Measurements from ENCODE around the gene PPL.
A peak's percentile ranks its signal among the peaks of the same experiment; 100 is the strongest.
"Not testable (repeated sequence)": the region's sequence is repeated elsewhere in the genome, so short reads cannot be mapped to it uniquely, and the experiment has no call there.

Gene PPL

DNA sequence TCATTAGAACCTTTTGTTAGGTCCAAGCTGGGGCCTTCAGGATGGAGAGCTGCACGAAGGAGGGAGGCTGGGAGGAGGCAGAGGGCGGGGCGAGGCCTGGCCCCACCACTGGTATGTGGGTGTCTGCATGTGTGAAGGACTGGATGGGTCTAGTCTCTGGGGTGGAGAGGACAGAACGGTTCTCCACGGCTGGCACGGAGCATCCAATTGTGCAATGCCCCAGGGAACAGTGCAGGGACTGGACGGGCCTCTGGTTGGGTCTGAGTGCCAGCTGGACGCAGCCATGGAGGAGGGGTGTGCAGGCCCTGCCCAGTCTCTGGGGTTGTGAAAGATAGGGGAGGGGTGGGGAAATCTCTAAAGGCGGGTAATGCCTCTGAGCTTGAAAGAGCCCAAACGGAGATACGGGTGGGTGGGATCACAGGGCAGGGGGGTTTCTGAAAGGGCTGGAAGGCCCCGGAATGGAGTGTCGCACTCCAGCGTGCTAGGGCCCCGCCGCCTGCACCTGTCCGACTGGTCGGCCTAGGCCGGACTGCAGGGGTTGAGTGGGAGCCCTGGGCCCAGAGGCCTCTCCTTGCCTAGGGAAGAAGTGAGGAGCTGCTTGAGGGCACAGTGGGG lies 1.6 kb downstream of the PPL start:
- peak overlapping the region; percentile 86 for H3K27ac ChIP-seq
- no peak for DNase-seq (ENCODE audit: low read depth, low spot score)

DNA sequence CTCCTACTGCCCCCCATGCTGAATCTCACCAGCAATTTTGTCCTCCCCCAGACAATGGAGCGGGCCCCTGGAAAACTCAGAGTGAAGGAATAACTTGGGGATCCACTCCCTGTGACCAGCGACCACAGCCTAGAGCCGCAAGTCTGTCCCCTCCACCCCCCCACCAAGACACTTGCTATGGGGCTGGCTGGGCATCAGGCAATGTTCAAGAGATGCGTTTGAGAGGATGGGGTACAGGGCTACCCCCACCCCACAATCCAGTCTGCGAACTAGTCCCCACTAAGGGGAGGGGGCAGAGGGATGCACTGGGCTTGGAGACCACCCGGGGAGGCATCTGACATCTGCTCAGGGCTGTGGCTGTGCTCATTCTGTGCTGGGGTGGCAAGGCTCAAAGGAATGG lies 2.4 kb downstream of the PPL start:
- DNase-seq (ENCODE audit: low read depth, low spot score) = no peak
- H3K27ac ChIP-seq = peak overlapping the region; percentile 86

GRCh38 chr16:4933871-4934395 lies 3.0 kb downstream of the PPL start:
- peak overlapping the region; percentile 86 for H3K27ac ChIP-seq
- no peak for DNase-seq (ENCODE audit: low read depth, low spot score)

GRCh38 chr16:4933433-4933832 lies 3.5 kb downstream of the PPL start:
- no peak for DNase-seq (ENCODE audit: low read depth, low spot score)
- peak overlapping the region; percentile 25 for H3K27ac ChIP-seq

- H3K27ac ChIP-seq = peak overlapping the region; percentile 25
- DNase-seq (ENCODE audit: low read depth, low spot score) = no peak
These were observed 5.6 kb downstream of the PPL start for GRCh38 chr16:4931381-4931780.

DNA sequence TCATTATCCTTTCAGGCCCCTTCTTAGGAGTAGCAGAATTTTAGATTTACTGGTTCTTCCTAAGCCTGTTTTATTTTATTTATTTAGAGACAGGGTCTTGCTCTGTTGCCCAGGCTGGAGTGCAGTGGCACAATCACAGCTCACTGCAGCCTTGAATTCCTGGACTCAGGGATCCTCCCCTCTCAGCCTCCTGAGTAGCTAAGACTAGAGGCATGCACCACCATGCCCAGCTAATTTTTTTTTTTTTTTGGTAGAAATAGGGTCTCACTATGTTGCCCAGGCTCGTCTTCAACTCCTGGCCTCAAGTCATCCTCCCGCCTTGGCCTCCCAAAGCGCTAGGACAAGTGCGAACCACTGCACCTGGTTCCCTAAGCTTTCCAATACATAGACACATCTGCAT lies 7.3 kb downstream of the PPL start:
- DNase-seq (ENCODE audit: low read depth, low spot score) = not testable (repeated sequence)

GRCh38 chr16:4928227-4928626 lies 8.7 kb downstream of the PPL start:
- DNase-seq (ENCODE audit: low read depth, low spot score) = no peak
- peak overlapping the region; percentile 86 for H3K27ac ChIP-seq

More for the DNA sequence above, 7.3 kb downstream of the PPL start:
- H3K27ac ChIP-seq = peak overlapping the region; percentile 86

DNA sequence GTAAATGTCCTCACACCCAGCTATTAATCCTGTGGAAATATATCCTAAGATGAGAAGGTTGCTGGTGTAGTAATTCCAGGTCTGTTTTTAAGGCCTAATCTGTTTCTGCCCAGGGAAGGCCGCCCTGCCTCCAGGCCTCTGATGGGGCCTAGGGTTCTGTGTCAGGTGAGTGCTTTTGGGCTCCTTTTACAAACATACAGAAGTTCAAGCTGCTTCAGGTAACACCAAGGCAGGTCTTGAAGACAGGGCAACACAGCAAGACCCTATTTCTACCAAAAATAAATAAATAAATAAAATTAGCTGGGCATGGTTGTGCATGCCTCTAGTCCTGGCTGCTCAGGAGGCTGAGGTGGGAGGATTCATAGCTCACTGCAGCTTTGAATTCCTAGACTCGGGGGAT lies 9.3 kb downstream of the PPL start:
- no peak for DNase-seq (ENCODE audit: low read depth, low spot score)

GRCh38 chr16:4926928-4927327 lies 10.0 kb downstream of the PPL start:
- peak overlapping the region; percentile 86 for H3K27ac ChIP-seq
- no peak for DNase-seq (ENCODE audit: low read depth, low spot score)

More for the DNA sequence above, 9.3 kb downstream of the PPL start:
- peak overlapping the region; percentile 86 for H3K27ac ChIP-seq

- peak overlapping the region; percentile 86 for H3K27ac ChIP-seq
- no peak for DNase-seq (ENCODE audit: low read depth, low spot score)
These were observed 11.2 kb downstream of the PPL start for GRCh38 chr16:4925791-4926190.

DNA sequence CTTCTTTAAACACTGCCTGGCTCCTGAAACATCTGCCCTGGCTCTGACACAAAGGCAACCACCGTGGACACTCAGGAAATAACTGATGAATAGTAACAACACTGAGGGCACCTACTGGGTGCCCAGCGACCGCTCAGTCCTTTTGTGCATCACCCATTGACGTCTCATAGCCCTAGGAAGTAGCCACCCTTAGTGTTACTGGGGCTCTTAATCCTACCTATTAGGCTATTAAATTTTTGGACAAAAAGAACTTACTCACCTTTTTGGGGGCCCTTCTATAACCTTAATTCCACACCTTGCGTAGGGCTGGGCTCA lies 11.7 kb downstream of the PPL start:
- DNase-seq (ENCODE audit: low read depth, low spot score) = no peak
- H3K27ac ChIP-seq = peak overlapping the region; percentile 86

- no peak for DNase-seq (ENCODE audit: low read depth, low spot score)
- H3K27ac ChIP-seq = peak overlapping the region; percentile 86
These were observed 12.2 kb downstream of the PPL start for GRCh38 chr16:4924593-4925292.

DNA sequence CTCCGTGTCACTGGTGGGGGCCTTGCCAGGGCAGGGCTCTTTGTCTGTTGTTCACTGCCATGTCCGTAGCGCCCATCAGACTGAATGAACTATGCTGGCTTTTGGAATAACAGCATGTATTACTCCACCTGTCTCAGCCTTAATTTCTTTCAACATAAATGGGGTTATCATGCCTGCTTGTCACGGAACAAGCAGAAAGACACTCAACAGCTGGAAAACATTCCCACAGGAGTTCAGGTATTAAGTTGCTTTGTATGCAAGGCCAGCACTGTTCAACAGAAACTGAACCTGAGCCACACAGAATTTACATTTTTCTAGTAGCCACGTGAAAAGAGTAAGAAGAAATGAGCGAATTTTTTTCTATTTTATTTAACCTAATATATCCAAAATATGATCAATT lies 13.1 kb downstream of the PPL start:
- no peak for DNase-seq (ENCODE audit: low read depth, low spot score)
- peak overlapping the region; percentile 86 for H3K27ac ChIP-seq

- H3K27ac ChIP-seq = peak overlapping the region; percentile 86
- DNase-seq (ENCODE audit: low read depth, low spot score) = no peak
These were observed 14.1 kb downstream of the PPL start for GRCh38 chr16:4922721-4923342.

DNA sequence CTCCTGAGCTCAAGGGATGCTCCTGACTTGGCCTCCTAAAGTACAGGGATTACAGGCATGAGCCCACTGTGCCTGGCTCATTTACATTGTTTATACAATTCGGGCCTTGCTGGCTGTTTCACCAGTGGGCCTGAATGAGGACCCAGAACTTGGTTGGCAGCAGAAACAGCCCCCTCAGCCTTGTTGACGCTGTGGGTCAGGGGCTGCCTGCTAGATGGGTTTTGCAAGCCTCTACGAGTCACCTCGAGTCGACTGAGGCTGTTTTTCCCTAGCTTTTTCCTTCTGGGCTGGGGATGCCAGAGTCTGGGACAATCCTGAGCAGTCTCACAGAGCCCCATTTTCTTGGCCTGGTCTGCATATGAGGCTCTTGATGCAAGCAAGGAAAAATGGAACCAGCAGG lies 16.1 kb downstream of the PPL start:
- DNase-seq (ENCODE audit: low read depth, low spot score) = no peak
- peak overlapping the region; percentile 86 for H3K27ac ChIP-seq

DNA sequence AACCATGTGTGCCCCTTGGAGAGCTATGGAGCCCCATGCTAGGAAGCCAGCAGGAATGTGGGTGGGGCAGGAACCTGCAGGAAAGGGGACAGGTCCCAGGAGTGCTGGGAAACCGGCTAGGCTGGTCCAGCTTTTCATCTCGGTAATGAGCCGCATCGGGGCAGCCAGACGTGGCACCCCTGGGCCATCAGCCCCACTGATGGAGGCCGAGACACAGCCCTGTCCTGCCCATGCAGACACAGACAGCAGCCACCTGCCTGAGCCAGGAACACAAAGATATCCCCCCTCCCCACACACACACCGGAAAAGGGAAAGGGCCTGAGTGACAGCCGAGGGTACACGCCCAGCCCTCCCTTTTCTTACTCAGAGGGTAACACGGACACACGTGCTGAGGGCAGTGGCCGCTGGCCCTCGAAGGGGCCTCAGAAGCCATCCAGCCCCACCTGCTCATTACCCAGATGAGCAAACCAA lies 18.1 kb downstream of the PPL start:
- peak overlapping the region; percentile 86 for H3K27ac ChIP-seq
- no peak for DNase-seq (ENCODE audit: low read depth, low spot score)

- DNase-seq (ENCODE audit: low read depth, low spot score) = no peak
These were observed 19.8 kb downstream of the PPL start for GRCh38 chr16:4917117-4917516.

GRCh38 chr16:4915226-4915761 lies 21.7 kb downstream of the PPL start:
- DNase-seq (ENCODE audit: low read depth, low spot score) = no peak
- no peak overlapping the region for H3K27ac ChIP-seq

More at GRCh38 chr16:4917117-4917516, 19.8 kb downstream of the PPL start:
- H3K27ac ChIP-seq = peak overlapping the region; percentile 86

DNA sequence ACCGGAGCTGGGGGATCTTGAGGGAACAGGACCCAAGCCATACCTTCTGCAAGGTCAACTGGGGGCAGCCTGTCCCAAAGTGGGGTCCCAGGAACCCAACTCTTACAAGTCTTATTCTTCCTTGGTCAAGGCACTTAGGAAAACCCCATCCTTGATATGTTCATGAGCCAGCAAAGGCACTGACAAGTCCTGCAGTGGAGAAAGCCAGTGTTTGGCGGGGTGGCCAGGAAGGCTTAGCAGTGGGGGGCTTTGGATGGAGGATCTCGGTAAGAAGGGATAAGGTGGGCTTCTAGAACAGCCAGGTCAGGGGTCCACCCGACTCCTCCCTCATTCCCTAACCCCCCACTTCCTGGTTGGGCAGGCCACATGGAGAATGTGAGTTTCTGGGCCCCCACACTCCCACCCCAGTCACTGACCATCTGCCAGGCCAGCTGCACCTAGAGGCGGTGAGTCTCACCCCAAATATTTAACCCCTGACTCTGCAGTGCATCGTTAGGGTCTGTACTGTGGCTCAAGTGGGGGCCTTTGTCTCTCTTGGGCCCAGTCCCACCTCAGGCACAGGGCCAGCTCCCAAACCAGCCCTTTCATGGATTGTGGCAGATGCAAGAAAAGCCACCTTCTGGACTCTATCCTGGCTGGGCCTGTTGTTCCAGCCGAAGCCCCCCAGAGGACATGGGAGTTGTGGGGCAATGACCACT lies 22.3 kb downstream of the PPL start:
- DNase-seq (ENCODE audit: low read depth, low spot score) = no peak
- no peak overlapping the region for H3K27ac ChIP-seq

- DNase-seq (ENCODE audit: low read depth, low spot score) = no peak
- H3K27ac ChIP-seq = peak overlapping the region; percentile 43
These were observed 23.0 kb downstream of the PPL start for GRCh38 chr16:4913774-4914525.

Data from epithelial cell of prostate (primary cell).